OCI-LY7 (cell line): ENCODE data around the gene GLRX5.

Source experiments
- CTCF ChIP-seq: fragments of 200-600 bp; sonication (generic); conservative IDR thresholded peaks from 2 replicates; pipeline ENCODE4 v1.5.1; 2014; ENCODE audit warnings: mild to moderate bottlenecking, antibody characterized with exemption, low read length, moderate library complexity, mixed read lengths
- EZH2phosphoT487 ChIP-seq: fragments of 200-600 bp; sonication (generic); IDR thresholded peaks from 2 replicates; pipeline ENCODE4 v1.6.1; 2018; ENCODE audit warnings: low read depth, borderline replicate concordance, mild to moderate bottlenecking, mixed run types, antibody characterized with exemption, low read length, moderate library complexity, mixed read lengths

- TF ChIP-seq CTCF (no peak), EZH2phosphoT487 (no peak)
These were observed 16.7 kb upstream of the GLRX5 start for GRCh38 chr14:95518045-95518751.
